ENCODE data around the gene UBL4A. TPM values are rescaled to one million over a fixed set of nuclear protein-coding genes. Genes with fewer than 3 reads are reported as not detected.

UBL4A gene
- total RNA-seq, 2 experiments from 2014 or later, result 44.5 to 47.3 TPM

- no peak overlapping the region for H3K27ac Mint-ChIP-seq
- H3K36me3 Mint-ChIP-seq (ENCODE audit: low read depth), result peaks cover 23% of the 10 kb centered on the region
- POLR2A ChIA-PET, result no interaction called here
- no peaks in the 10 kb centered on the region for H3K9me3 Mint-ChIP-seq
- CTCF ChIA-PET, result no interaction called here
- DNase-seq, result no peak
- no peaks in the 10 kb centered on the region for H3K27me3 Mint-ChIP-seq
- no peak overlapping the region for H3K4me3 Mint-ChIP-seq
- peaks cover 27% of the 10 kb centered on the region for H3K4me1 Mint-ChIP-seq
These were observed 40.6 kb downstream of the UBL4A start for GRCh38 chrX:154445776-154446175.

- CTCF ChIA-PET, result no interaction called here
- no peak for DNase-seq
- POLR2A ChIA-PET, result interaction anchor here (1.9 kb wide), 1 partner anchor 32 kb away, joined by 6 read pairs; no protein-coding TSS in a partner anchor
- H3K27me3 Mint-ChIP-seq, result no peaks in the 10 kb centered on the region
- H3K27ac Mint-ChIP-seq, result no peak overlapping the region
- H3K4me1 Mint-ChIP-seq, result peaks cover 33% of the 10 kb centered on the region
- peak overlapping the region; percentile 49 for H3K4me3 Mint-ChIP-seq
- peaks cover 29% of the 10 kb centered on the region for H3K36me3 Mint-ChIP-seq (ENCODE audit: low read depth)
- no peaks in the 10 kb centered on the region for H3K9me3 Mint-ChIP-seq
These were observed 41.6 kb downstream of the UBL4A start for GRCh38 chrX:154444755-154445246.

GRCh38 chrX:154443992-154444754, 42.2 kb downstream of the UBL4A start, which contains the start of gene FAM50A:
FAM50A (plus strand) TSS chrX:154444141; CDS start chrX:154444236, 95 bp downstream.
- H3K4me1 Mint-ChIP-seq, result peaks cover 33% of the 10 kb centered on the region
- ChIA-PET CTCF (no interaction called here), POLR2A (interaction anchor here (0.6 to 1.9 kb wide), 2 partner anchors 15 to 32 kb away, joined by 3 to 6 read pairs; no protein-coding TSS in a partner anchor)
- peaks cover 29% of the 10 kb centered on the region for H3K36me3 Mint-ChIP-seq (ENCODE audit: low read depth)
- H3K27me3 Mint-ChIP-seq, result no peaks in the 10 kb centered on the region
- H3K4me3 Mint-ChIP-seq, result peak within 1 kb of the TSS; percentile 69
- no peaks in the 10 kb centered on the region for H3K9me3 Mint-ChIP-seq
- peak; percentile 76 for DNase-seq
- peak within 1 kb of the TSS; percentile 82 for H3K27ac Mint-ChIP-seq

- Mint-ChIP-seq H3K4me1 (peaks cover 37% of the 10 kb centered on the region), H3K27me3 (no peaks in the 10 kb centered on the region), H3K36me3 (ENCODE audit: low read depth) (peaks cover 31% of the 10 kb centered on the region), H3K4me3 (peak overlapping the region; percentile 68), H3K9me3 (no peaks in the 10 kb centered on the region), H3K27ac (peak overlapping the region; percentile 82)
- no peak for DNase-seq
- ChIA-PET POLR2A (interaction anchor here (0.6 to 1.9 kb wide), 3 partner anchors 15 to 72 kb away, joined by 3 to 6 read pairs (median 3); no protein-coding TSS in a partner anchor), CTCF (no interaction called here)
These were observed 42.9 kb downstream of the UBL4A start for GRCh38 chrX:154443479-154443910.

- CTCF ChIA-PET, result interaction anchor here (1.5 kb wide), 1 partner anchor 43 kb away, joined by 3 read pairs; no protein-coding TSS in a partner anchor
- DNase-seq, result no peak
- Mint-ChIP-seq H3K4me1 (peaks cover 42% of the 10 kb centered on the region), H3K27ac (peak overlapping the region; percentile 72), H3K27me3 (no peaks in the 10 kb centered on the region), H3K9me3 (no peaks in the 10 kb centered on the region), H3K36me3 (ENCODE audit: low read depth) (peaks cover 26% of the 10 kb centered on the region), H3K4me3 (no peak overlapping the region)
- POLR2A ChIA-PET, result interaction anchor here (0.8 to 2.4 kb wide), 6 partner anchors 14 to 71 kb away, joined by 3 to 11 read pairs (median 3); partner anchors contain the start of genes ATP6AP1, PLXNA3, RPL10 and SLC10A3
These were observed 44.3 kb downstream of the UBL4A start for GRCh38 chrX:154441984-154442707.

- Mint-ChIP-seq H3K27me3 (no peaks in the 10 kb centered on the region), H3K4me3 (no peak overlapping the region), H3K27ac (peak overlapping the region; percentile 72), H3K36me3 (ENCODE audit: low read depth) (peaks cover 23% of the 10 kb centered on the region), H3K4me1 (peaks cover 38% of the 10 kb centered on the region), H3K9me3 (no peaks in the 10 kb centered on the region)
- DNase-seq, result no peak
- ChIA-PET CTCF (interaction anchor here (1.1 to 1.5 kb wide), 2 partner anchors 14 to 43 kb away, joined by 3 read pairs; no protein-coding TSS in a partner anchor), POLR2A (interaction anchor here (0.8 to 2.4 kb wide), 5 partner anchors 13 to 49 kb away, joined by 3 to 11 read pairs (median 3); partner anchors contain the start of genes ATP6AP1, PLXNA3, RPL10 and SLC10A3)
These were observed 44.9 kb downstream of the UBL4A start for GRCh38 chrX:154441564-154441963.

- no peak overlapping the region for H3K4me3 Mint-ChIP-seq
- peaks cover 39% of the 10 kb centered on the region for H3K4me1 Mint-ChIP-seq
- H3K27me3 Mint-ChIP-seq, result no peaks in the 10 kb centered on the region
- ChIA-PET CTCF (interaction anchor here (1.1 to 1.5 kb wide), 2 partner anchors 13 to 42 kb away, joined by 3 read pairs; no protein-coding TSS in a partner anchor), POLR2A (interaction anchor here (1.5 to 2.4 kb wide), 2 partner anchors 42 to 49 kb away, joined by 7 to 11 read pairs; partner anchors contain the start of genes RPL10 and SLC10A3)
- no peak for DNase-seq
- no peaks in the 10 kb centered on the region for H3K9me3 Mint-ChIP-seq
- peak overlapping the region; percentile 44 for H3K27ac Mint-ChIP-seq
- peaks cover 30% of the 10 kb centered on the region for H3K36me3 Mint-ChIP-seq (ENCODE audit: low read depth)
These were observed 45.6 kb downstream of the UBL4A start for GRCh38 chrX:154440623-154441357.

GRCh38 chrX:154439841-154440240, 46.6 kb downstream of the UBL4A start:
- no peaks in the 10 kb centered on the region for H3K9me3 Mint-ChIP-seq
- peaks cover 35% of the 10 kb centered on the region for H3K4me1 Mint-ChIP-seq
- no peak overlapping the region for H3K4me3 Mint-ChIP-seq
- H3K27ac Mint-ChIP-seq, result no peak overlapping the region
- ChIA-PET CTCF (interaction anchor here (0.6 kb wide), 1 partner anchor 387 kb away, joined by 5 read pairs; no protein-coding TSS in a partner anchor), POLR2A (no interaction called here)
- peaks cover 34% of the 10 kb centered on the region for H3K36me3 Mint-ChIP-seq (ENCODE audit: low read depth)
- no peaks in the 10 kb centered on the region for H3K27me3 Mint-ChIP-seq
- no peak for DNase-seq

GRCh38 chrX:154437971-154438893, 48.2 kb downstream of the UBL4A start:
- H3K4me3 Mint-ChIP-seq, result peak overlapping the region; percentile 82
- H3K36me3 Mint-ChIP-seq (ENCODE audit: low read depth), result peaks cover 35% of the 10 kb centered on the region
- CTCF ChIA-PET, result no interaction called here
- no peak for DNase-seq
- H3K9me3 Mint-ChIP-seq, result no peaks in the 10 kb centered on the region
- peaks cover 31% of the 10 kb centered on the region for H3K4me1 Mint-ChIP-seq
- no peaks in the 10 kb centered on the region for H3K27me3 Mint-ChIP-seq
- peak overlapping the region; percentile 62 for H3K27ac Mint-ChIP-seq
- POLR2A ChIA-PET, result interaction anchor here (0.8 to 1.3 kb wide), 2 partner anchors 26 to 40 kb away, joined by 4 to 5 read pairs; partner anchors contain the start of gene RPL10

- H3K27ac Mint-ChIP-seq, result peak within 1 kb of the TSS; percentile 73
- H3K36me3 Mint-ChIP-seq (ENCODE audit: low read depth), result peaks cover 38% of the 10 kb centered on the region
- ChIA-PET POLR2A (no interaction called here), CTCF (no interaction called here)
- H3K4me3 Mint-ChIP-seq, result peak within 1 kb of the TSS; percentile 82
- no peaks in the 10 kb centered on the region for H3K27me3 Mint-ChIP-seq
- DNase-seq, result peak; percentile 59
- H3K4me1 Mint-ChIP-seq, result peaks cover 31% of the 10 kb centered on the region
- no peaks in the 10 kb centered on the region for H3K9me3 Mint-ChIP-seq
These were observed 49.2 kb downstream of the UBL4A start, which contains the start of gene GDI1 for GRCh38 chrX:154436983-154437752. GDI1 (plus strand) TSS chrX:154437154; CDS start chrX:154437255, 101 bp downstream.

All from activated CD4-positive, alpha-beta memory T cell treated with anti-CD3 and anti-CD28 coated beads, Interleukin-2, amount 10 ng/mL, durations not matched to agents 7 days and 5 days (primary cell).